B cell (primary cell): ENCODE results near the gene LSM14A.

ENCODE experiments used
- EZH2 ChIP-seq: IDR thresholded peaks from 2 replicates; pipeline ENCODE4 v1.6.1; 2012; ENCODE audit warnings: borderline replicate concordance, low read depth, mild to moderate bottlenecking, moderate library complexity, low read length; ENCODE audit not compliant: insufficient read depth, poor library complexity, severe bottlenecking
- TF ChIP-seq, protein P1 (sequence below): fragments of 200-600 bp; IDR thresholded peaks from one replicate; pipeline ENCODE4 v1.8.0; 2022; ENCODE audit warnings: antibody characterized with exemption, mild to moderate bottlenecking

DNA sequence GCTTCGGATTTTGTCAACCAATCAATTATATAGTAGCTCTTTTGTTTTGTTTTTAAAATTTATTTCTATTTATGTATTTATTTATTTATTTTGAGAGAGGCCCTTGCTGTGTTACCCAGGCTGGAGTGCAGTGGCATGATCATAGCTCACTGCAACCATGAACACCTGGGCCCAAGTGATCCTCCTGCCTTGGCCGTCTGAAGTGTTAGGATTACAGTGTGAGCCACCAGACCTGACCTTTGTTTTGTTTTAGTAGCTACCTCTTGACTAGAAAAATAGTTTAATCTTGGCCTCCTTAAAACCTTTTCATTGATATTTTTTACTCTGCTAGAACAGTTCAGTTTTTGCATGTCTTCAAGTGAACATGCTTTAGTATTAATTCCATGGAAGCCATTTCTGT lies 97.2 kb downstream of the LSM14A start:
- TF ChIP-seq EZH2: no peak
- TF ChIP-seq, protein P1, sequence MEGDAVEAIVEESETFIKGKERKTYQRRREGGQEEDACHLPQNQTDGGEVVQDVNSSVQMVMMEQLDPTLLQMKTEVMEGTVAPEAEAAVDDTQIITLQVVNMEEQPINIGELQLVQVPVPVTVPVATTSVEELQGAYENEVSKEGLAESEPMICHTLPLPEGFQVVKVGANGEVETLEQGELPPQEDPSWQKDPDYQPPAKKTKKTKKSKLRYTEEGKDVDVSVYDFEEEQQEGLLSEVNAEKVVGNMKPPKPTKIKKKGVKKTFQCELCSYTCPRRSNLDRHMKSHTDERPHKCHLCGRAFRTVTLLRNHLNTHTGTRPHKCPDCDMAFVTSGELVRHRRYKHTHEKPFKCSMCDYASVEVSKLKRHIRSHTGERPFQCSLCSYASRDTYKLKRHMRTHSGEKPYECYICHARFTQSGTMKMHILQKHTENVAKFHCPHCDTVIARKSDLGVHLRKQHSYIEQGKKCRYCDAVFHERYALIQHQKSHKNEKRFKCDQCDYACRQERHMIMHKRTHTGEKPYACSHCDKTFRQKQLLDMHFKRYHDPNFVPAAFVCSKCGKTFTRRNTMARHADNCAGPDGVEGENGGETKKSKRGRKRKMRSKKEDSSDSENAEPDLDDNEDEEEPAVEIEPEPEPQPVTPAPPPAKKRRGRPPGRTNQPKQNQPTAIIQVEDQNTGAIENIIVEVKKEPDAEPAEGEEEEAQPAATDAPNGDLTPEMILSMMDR: no peak
